Epidermal melanocyte (primary cell): ENCODE results near the gene TELO2.
"Not testable (repeated sequence)": the region's sequence is repeated elsewhere in the genome, so short reads cannot be mapped to it uniquely, and the experiment has no call there.

Source experiments
- DNase-seq: peaks from one replicate; pipeline ENCODE4 v3.0.0; 2011; ENCODE audit warnings: low spot score; ENCODE audit not compliant: insufficient read length

TELO2 gene

GRCh38 chr16:1457489-1458245, 35.5 kb upstream of the TELO2 start:
- no peak for DNase-seq

GRCh38 chr16:1458336-1458976, 34.7 kb upstream of the TELO2 start:
- no peak for DNase-seq

GRCh38 chr16:1458977-1459341, 34.2 kb upstream of the TELO2 start:
- no peak for DNase-seq

- DNase-seq, result no peak
Measured at GRCh38 chr16:1459967-1460366, 33.2 kb upstream of the TELO2 start.

GRCh38 chr16:1460602-1461138, 32.5 kb upstream of the TELO2 start:
- DNase-seq, result no peak

- no peak for DNase-seq
Measured at GRCh38 chr16:1461146-1461545, 32.0 kb upstream of the TELO2 start.

GRCh38 chr16:1464196-1464893, 28.8 kb upstream of the TELO2 start:
- DNase-seq, result peak; percentile 64

- no peak for DNase-seq
Measured at GRCh38 chr16:1464894-1465566, 28.1 kb upstream of the TELO2 start.

- no peak for DNase-seq
Measured at GRCh38 chr16:1465567-1465915, 27.6 kb upstream of the TELO2 start.

- no peak for DNase-seq
Measured at GRCh38 chr16:1466054-1466453, 27.1 kb upstream of the TELO2 start.

GRCh38 chr16:1466968-1467521, 26.1 kb upstream of the TELO2 start:
- no peak for DNase-seq

GRCh38 chr16:1468426-1468810, 24.7 kb upstream of the TELO2 start:
- no peak for DNase-seq

GRCh38 chr16:1469141-1469540, 24.0 kb upstream of the TELO2 start:
- DNase-seq, result not testable (repeated sequence)

- DNase-seq, result no peak
Measured at GRCh38 chr16:1469693-1470201, 23.4 kb upstream of the TELO2 start.

GRCh38 chr16:1470481-1471251, 22.5 kb upstream of the TELO2 start:
- no peak for DNase-seq

GRCh38 chr16:1471569-1472194, 21.5 kb upstream of the TELO2 start:
- peak; percentile 83 for DNase-seq

GRCh38 chr16:1472974-1473373, 20.2 kb upstream of the TELO2 start:
- DNase-seq, result no peak

- no peak for DNase-seq
Measured at GRCh38 chr16:1474082-1474795, 18.9 kb upstream of the TELO2 start.

- peak; percentile 98 for DNase-seq
Measured at GRCh38 chr16:1474796-1475551, 18.2 kb upstream of the TELO2 start, which contains the start of gene CLCN7. Gene CLCN7, minus strand, starts transcription at chr16:1475028. Its CDS starts 54 bp downstream, at chr16:1474974.
